Smooth muscle cell (in vitro differentiated cells): ENCODE measurements around the gene PIK3R5. TPM values are rescaled to one million over a fixed set of nuclear protein-coding genes. Genes with fewer than 3 reads are reported as not detected.

Source experiments
- DNase-seq: peaks from one replicate; lab custom pipeline; 2025; ENCODE audit not compliant: unreplicated experiment; lab: John Stamatoyannopoulos, UW
- H2AFZ ChIP-seq: fragments of 200-600 bp; sonication (generic); 2 replicates; pipeline ENCODE4 v1.6.0; 2016; ENCODE audit warnings: antibody characterized with exemption, low read depth, mild to moderate bottlenecking
- H3F3A ChIP-seq: fragments of 200-600 bp; sonication (generic); 2 replicates; pipeline ENCODE4 v1.6.0; 2017; ENCODE audit warnings: antibody characterized with exemption, low read depth
- H3K27ac ChIP-seq: fragments of 200-600 bp; sonication (generic); 2 replicates; pipeline ENCODE4 v1.5.1; 2016; ENCODE audit warnings: low read depth, mild to moderate bottlenecking
- H3K27me3 ChIP-seq: fragments of 200-600 bp; sonication (generic); 2 replicates; pipeline ENCODE4 v1.6.1; 2016; ENCODE audit warnings: low read depth, mild to moderate bottlenecking
- H3K36me3 ChIP-seq: fragments of 200-600 bp; sonication (generic); 2 replicates; pipeline ENCODE4 v1.5.1; 2016; ENCODE audit warnings: low read depth
- H3K4me1 ChIP-seq: fragments of 200-600 bp; sonication (generic); 2 replicates; pipeline ENCODE4 v1.5.1; 2016; ENCODE audit warnings: low read depth
- H3K4me2 ChIP-seq: fragments of 200-600 bp; sonication (generic); 2 replicates; pipeline ENCODE4 v1.6.0; 2016; ENCODE audit warnings: mild to moderate bottlenecking
- H3K4me3 ChIP-seq: fragments of 200-600 bp; sonication (generic); 2 replicates; pipeline ENCODE4 v1.5.1; 2016; ENCODE audit warnings: mild to moderate bottlenecking
- H3K79me2 ChIP-seq: fragments of 200-600 bp; sonication (generic); 2 replicates; pipeline ENCODE4 v1.6.0; 2016; ENCODE audit warnings: low read depth, mild to moderate bottlenecking
- H3K9ac ChIP-seq: fragments of 200-600 bp; sonication (generic); 2 replicates; pipeline ENCODE4 v1.6.0; 2016; ENCODE audit warnings: low read depth
- H3K9me3 ChIP-seq: fragments of 200-600 bp; sonication (generic); replicated peaks from 2 replicates; pipeline ENCODE4 v1.5.1; 2016; ENCODE audit warnings: low read depth
- H4K20me1 ChIP-seq: fragments of 200-600 bp; sonication (generic); 2 replicates; pipeline ENCODE4 v1.6.0; 2016; ENCODE audit warnings: low read depth
- WGBS: methylation state at CpG from one replicate; pipeline ENCODE4 v1.1.7; 2016; ENCODE audit warnings: low lambda C conversion rate; 5-methylcytosine and 5-hydroxymethylcytosine counted together
- polyA plus RNA-seq: library from polyadenylated mRNA; unstranded; fragments of >200 nt; fragmentation: Nextera tagmentation; extraction: Ambion mirVana; gene quantifications from 2 replicates; pipeline ENCODE4 v1.2.1, GENCODE V29; 2016
- total RNA-seq: library from RNA; depleted of rRNA; stranded (reverse); fragments of >200 nt; gene quantifications from 2 replicates; pipeline ENCODE4 v1.2.3, GENCODE V29; 2014
- TF ChIP-seq, protein P1 (sequence below): fragments of 200-600 bp; sonication (generic); IDR thresholded peaks from 2 replicates; pipeline ENCODE4 v1.5.1; 2017; ENCODE audit warnings: borderline replicate concordance, mild to moderate bottlenecking, antibody characterized with exemption; ENCODE audit not compliant: insufficient read depth, poor library complexity, severe bottlenecking

PIK3R5 gene
- total and polyA plus RNA-seq, 2 experiments from 2014 or later: not detected

DNA sequence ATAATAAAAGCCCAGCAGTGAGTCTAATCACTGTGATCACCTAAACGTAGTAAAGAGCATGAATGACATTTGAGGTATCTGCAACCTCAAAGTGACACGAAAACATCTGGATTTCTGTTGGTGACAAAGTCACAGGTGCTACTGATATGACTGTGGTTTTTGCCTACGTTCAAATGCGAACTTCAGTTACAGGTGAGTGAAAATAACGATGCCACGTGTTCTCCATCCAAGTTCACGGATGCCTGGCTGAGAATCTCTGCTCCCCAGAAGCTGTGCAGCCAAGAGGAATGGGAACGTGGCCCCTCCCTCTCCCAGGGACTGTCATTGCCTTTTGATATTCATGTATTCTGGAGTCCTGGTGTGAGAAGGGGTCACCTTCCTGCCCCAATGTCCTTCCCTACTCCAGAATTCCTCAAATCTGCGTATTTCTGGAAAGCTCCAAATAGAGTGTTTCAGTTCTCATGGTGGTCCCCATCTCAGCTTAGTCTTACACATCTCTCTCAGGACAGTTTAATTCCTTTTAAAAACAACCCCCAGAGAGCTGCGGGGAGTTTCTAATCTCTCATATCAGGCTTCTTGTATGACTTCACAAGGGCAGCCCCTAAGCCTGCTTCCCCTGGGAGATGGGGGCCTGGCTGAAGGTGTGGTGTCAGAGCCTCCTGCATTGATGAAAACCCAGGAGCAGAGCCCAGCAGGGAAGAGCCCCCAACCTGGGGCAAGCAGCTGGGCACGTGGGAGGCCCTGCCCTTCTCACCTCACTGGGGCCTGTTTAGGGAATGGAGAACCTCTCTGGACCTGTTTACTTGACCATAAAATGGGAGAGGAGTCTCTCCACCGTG lies 25.8 kb downstream of the PIK3R5 start:
- H3K4me2 ChIP-seq: no peak overlapping the region
- TF ChIP-seq, protein P1, sequence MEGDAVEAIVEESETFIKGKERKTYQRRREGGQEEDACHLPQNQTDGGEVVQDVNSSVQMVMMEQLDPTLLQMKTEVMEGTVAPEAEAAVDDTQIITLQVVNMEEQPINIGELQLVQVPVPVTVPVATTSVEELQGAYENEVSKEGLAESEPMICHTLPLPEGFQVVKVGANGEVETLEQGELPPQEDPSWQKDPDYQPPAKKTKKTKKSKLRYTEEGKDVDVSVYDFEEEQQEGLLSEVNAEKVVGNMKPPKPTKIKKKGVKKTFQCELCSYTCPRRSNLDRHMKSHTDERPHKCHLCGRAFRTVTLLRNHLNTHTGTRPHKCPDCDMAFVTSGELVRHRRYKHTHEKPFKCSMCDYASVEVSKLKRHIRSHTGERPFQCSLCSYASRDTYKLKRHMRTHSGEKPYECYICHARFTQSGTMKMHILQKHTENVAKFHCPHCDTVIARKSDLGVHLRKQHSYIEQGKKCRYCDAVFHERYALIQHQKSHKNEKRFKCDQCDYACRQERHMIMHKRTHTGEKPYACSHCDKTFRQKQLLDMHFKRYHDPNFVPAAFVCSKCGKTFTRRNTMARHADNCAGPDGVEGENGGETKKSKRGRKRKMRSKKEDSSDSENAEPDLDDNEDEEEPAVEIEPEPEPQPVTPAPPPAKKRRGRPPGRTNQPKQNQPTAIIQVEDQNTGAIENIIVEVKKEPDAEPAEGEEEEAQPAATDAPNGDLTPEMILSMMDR: no peak
- H3K79me2 ChIP-seq: no peaks in the 10 kb centered on the region
- no peak for DNase-seq
- no peak overlapping the region for H3K9ac ChIP-seq
- no peaks in the 10 kb centered on the region for H3K36me3 ChIP-seq
- H3F3A ChIP-seq: no peaks in the 10 kb centered on the region
- H3K4me3 ChIP-seq: no peak overlapping the region
- 67% methylated on average over 12 of the region's 12 CpGs for WGBS
- no peaks in the 10 kb centered on the region for H4K20me1 ChIP-seq
- H3K27ac ChIP-seq: no peak overlapping the region
- no peaks in the 10 kb centered on the region for H3K9me3 ChIP-seq
- peaks cover 7% of the 10 kb centered on the region for H3K27me3 ChIP-seq
- no peak overlapping the region for H2AFZ ChIP-seq
- H3K4me1 ChIP-seq: no peaks in the 10 kb centered on the region

DNA sequence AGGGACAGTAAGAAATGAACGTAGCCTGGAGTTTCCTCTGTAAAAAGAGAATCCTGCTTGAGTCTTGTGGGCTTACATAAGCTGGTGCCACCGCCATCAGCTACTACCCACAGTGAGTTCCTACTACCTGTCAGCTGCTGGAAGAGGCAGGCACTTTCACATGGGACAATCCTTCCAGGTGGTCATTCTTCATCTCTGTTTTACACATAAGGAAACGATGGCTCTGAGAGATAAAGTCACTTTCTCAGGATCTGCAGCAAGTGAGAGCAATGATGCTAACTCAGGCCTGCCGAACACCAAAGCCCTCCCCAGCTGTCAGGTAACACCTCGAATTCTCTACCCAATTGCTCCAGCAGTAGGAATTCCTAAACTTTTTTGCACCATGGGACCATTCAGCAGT lies 26.6 kb downstream of the PIK3R5 start:
- no peak overlapping the region for H3K4me2 ChIP-seq
- H3F3A ChIP-seq: no peaks in the 10 kb centered on the region
- 84% methylated on average over 5 of the region's 5 CpGs for WGBS
- DNase-seq: no peak
- H2AFZ ChIP-seq: no peak overlapping the region
- no peaks in the 10 kb centered on the region for H3K9me3 ChIP-seq
- H3K4me3 ChIP-seq: no peak overlapping the region
- H3K36me3 ChIP-seq: no peaks in the 10 kb centered on the region
- no peaks in the 10 kb centered on the region for H4K20me1 ChIP-seq
- no peaks in the 10 kb centered on the region for H3K79me2 ChIP-seq
- no peak overlapping the region for H3K9ac ChIP-seq
- H3K27ac ChIP-seq: no peak overlapping the region
- TF ChIP-seq, protein P1: no peak
- H3K27me3 ChIP-seq: peaks cover 7% of the 10 kb centered on the region
- no peaks in the 10 kb centered on the region for H3K4me1 ChIP-seq

DNA sequence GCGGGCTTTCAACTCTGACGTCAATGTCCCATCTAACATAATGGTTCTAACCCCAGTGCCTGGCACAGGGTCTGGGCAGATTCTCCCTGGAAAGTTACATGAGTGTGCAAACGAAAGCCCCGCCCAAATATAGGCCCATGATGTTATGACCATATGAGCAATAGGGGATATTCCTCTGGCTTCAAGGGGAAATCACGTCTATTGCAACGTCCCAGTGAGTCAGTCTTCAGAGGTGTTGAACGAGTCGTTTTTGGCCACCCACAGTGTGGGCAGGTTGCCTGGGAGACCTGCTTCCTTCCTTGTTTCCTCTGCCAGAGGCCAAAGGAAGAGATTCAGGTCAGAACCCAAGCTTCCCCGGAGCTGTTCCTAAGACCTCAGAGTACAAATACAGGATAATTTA lies 30.3 kb downstream of the PIK3R5 start:
- no peaks in the 10 kb centered on the region for H3F3A ChIP-seq
- 71% methylated on average over 9 of the region's 9 CpGs for WGBS
- peaks cover under 1% of the 10 kb centered on the region for H3K9me3 ChIP-seq
- no peak overlapping the region for H3K4me2 ChIP-seq
- TF ChIP-seq, protein P1: no peak
- DNase-seq: no peak
- no peaks in the 10 kb centered on the region for H3K36me3 ChIP-seq
- H4K20me1 ChIP-seq: no peaks in the 10 kb centered on the region
- no peak overlapping the region for H3K9ac ChIP-seq
- H2AFZ ChIP-seq: no peak overlapping the region
- H3K27me3 ChIP-seq: peaks cover 7% of the 10 kb centered on the region
- H3K27ac ChIP-seq: no peak overlapping the region
- H3K4me1 ChIP-seq: no peaks in the 10 kb centered on the region
- no peak overlapping the region for H3K4me3 ChIP-seq
- no peaks in the 10 kb centered on the region for H3K79me2 ChIP-seq

DNA sequence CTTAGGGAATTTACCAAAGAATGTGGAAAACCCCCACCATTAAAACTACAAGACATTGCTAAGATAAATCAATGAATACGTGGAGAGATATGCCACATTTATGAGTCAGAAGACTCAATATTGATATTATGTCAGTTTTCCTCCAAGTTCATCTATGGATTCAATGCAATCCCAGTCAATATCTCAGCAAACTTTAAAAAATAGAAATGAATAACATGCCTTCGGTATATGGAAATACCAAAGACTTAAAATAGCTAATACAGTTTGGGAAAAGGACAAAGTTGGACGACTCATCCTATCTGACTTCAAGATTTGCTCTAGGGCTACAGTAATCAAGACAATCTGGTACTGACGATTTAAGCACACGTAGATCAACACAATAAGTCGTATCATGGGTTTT lies 31.2 kb downstream of the PIK3R5 start:
- WGBS: 84% methylated on average over 6 of the region's 6 CpGs

More for the DNA sequence above, 31.2 kb downstream of the PIK3R5 start:
- no peak for DNase-seq
- no peaks in the 10 kb centered on the region for H3K27me3 ChIP-seq
- H3K9me3 ChIP-seq: peaks cover 5% of the 10 kb centered on the region
- no peak overlapping the region for H3K4me3 ChIP-seq
- no peak overlapping the region for H2AFZ ChIP-seq
- no peak overlapping the region for H3K4me2 ChIP-seq
- H3F3A ChIP-seq: no peaks in the 10 kb centered on the region
- H4K20me1 ChIP-seq: no peaks in the 10 kb centered on the region
- no peaks in the 10 kb centered on the region for H3K79me2 ChIP-seq
- TF ChIP-seq, protein P1: no peak
- H3K4me1 ChIP-seq: no peaks in the 10 kb centered on the region
- no peaks in the 10 kb centered on the region for H3K36me3 ChIP-seq
- no peak overlapping the region for H3K27ac ChIP-seq
- H3K9ac ChIP-seq: no peak overlapping the region
